ENCODE results near the gene TAS2R38. TPM values are rescaled to one million over a fixed set of nuclear protein-coding genes. Genes with fewer than 3 reads are reported as not detected.

TAS2R38 gene
- not detected for total RNA-seq

GRCh38 chr7:141973673-141974072 lies at the start of gene TAS2R38:
TAS2R38 (minus strand) TSS chr7:141973773; CDS start chr7:141973689, 84 bp downstream.
- 86% methylated on average over 7 of the region's 7 CpGs for WGBS
- no peaks in the 10 kb centered on the region for H3K27me3 ChIP-seq
- DNase-seq (ENCODE audit: low spot score in 2 of 2), result no peak
- H3K9me3 ChIP-seq, result no peaks in the 10 kb centered on the region
- no peak within 1 kb of the TSS for H3K27ac ChIP-seq
- no peak within 1 kb of the TSS for H3K4me3 ChIP-seq
- H3K36me3 ChIP-seq, result no peaks in the 10 kb centered on the region
- TF ChIP-seq CTCF (IDR thresholded peaks at IDR 0.05) (no peak), EP300 (IDR thresholded peaks at IDR 0.05) (no peak), POLR2A (IDR thresholded peaks at IDR 0.05) (no peak), POLR2AphosphoS5 (IDR thresholded peaks at IDR 0.05) (no peak)
- no peaks in the 10 kb centered on the region for H3K4me1 ChIP-seq

- Histone ChIP-seq H3K9me3 (no peaks in the 10 kb centered on the region), H3K27me3 (no peaks in the 10 kb centered on the region), H3K4me1 (no peaks in the 10 kb centered on the region), H3K27ac (no peak overlapping the region), H3K36me3 (no peaks in the 10 kb centered on the region), H3K4me3 (no peak overlapping the region)
- WGBS, result 77% methylated on average over 2 of the region's 2 CpGs
- TF ChIP-seq CTCF (IDR thresholded peaks at IDR 0.05), result no peak
- TF ChIP-seq POLR2A (IDR thresholded peaks at IDR 0.05), result no peak
- no peak for TF ChIP-seq EP300 (IDR thresholded peaks at IDR 0.05)
- no peak for TF ChIP-seq POLR2AphosphoS5 (IDR thresholded peaks at IDR 0.05)
- no peak for DNase-seq (ENCODE audit: low spot score in 2 of 2)
Observed at GRCh38 chr7:142018154-142018553, 44.6 kb upstream of the TAS2R38 start.

GRCh38 chr7:142017451-142017850 lies 43.9 kb upstream of the TAS2R38 start:
- Histone ChIP-seq H3K27ac (no peak overlapping the region), H3K27me3 (no peaks in the 10 kb centered on the region), H3K4me1 (no peaks in the 10 kb centered on the region), H3K9me3 (no peaks in the 10 kb centered on the region), H3K36me3 (no peaks in the 10 kb centered on the region), H3K4me3 (no peak overlapping the region)
- DNase-seq (ENCODE audit: low spot score in 2 of 2), result no peak
- 81% methylated on average over 3 of the region's 3 CpGs for WGBS
- TF ChIP-seq POLR2AphosphoS5 (IDR thresholded peaks at IDR 0.05) (no peak), CTCF (IDR thresholded peaks at IDR 0.05) (no peak), EP300 (IDR thresholded peaks at IDR 0.05) (no peak), POLR2A (IDR thresholded peaks at IDR 0.05) (no peak)

- Histone ChIP-seq H3K36me3 (no peaks in the 10 kb centered on the region), H3K4me1 (no peaks in the 10 kb centered on the region), H3K27me3 (no peaks in the 10 kb centered on the region), H3K4me3 (no peak overlapping the region), H3K27ac (no peak overlapping the region), H3K9me3 (peaks cover 3% of the 10 kb centered on the region)
- no peak for DNase-seq (ENCODE audit: low spot score in 2 of 2)
- WGBS, result 84% methylated on average over 4 of the region's 4 CpGs
- TF ChIP-seq POLR2AphosphoS5 (IDR thresholded peaks at IDR 0.05) (no peak), CTCF (IDR thresholded peaks at IDR 0.05) (no peak), POLR2A (IDR thresholded peaks at IDR 0.05) (no peak), EP300 (IDR thresholded peaks at IDR 0.05) (no peak)
Observed at GRCh38 chr7:142012825-142013511, 39.4 kb upstream of the TAS2R38 start.

GRCh38 chr7:142010952-142011548 lies 37.5 kb upstream of the TAS2R38 start:
- DNase-seq (ENCODE audit: low spot score in 2 of 2), result no peak
- Histone ChIP-seq H3K4me3 (no peak overlapping the region), H3K36me3 (no peaks in the 10 kb centered on the region), H3K27me3 (no peaks in the 10 kb centered on the region), H3K9me3 (peaks cover 3% of the 10 kb centered on the region), H3K4me1 (no peaks in the 10 kb centered on the region), H3K27ac (no peak overlapping the region)
- TF ChIP-seq POLR2AphosphoS5 (IDR thresholded peaks at IDR 0.05) (no peak), POLR2A (IDR thresholded peaks at IDR 0.05) (no peak), EP300 (IDR thresholded peaks at IDR 0.05) (no peak), CTCF (IDR thresholded peaks at IDR 0.05) (no peak)
- WGBS, result 64% methylated on average over 3 of the region's 3 CpGs
